ENCODE data around the gene HIKESHI. TPM values are rescaled to one million over a fixed set of nuclear protein-coding genes. Genes with fewer than 3 reads are reported as not detected.

Gene HIKESHI
- total and polyA plus RNA-seq, 2 experiments from 2014 or later: 71.2 to 162 TPM

DNA sequence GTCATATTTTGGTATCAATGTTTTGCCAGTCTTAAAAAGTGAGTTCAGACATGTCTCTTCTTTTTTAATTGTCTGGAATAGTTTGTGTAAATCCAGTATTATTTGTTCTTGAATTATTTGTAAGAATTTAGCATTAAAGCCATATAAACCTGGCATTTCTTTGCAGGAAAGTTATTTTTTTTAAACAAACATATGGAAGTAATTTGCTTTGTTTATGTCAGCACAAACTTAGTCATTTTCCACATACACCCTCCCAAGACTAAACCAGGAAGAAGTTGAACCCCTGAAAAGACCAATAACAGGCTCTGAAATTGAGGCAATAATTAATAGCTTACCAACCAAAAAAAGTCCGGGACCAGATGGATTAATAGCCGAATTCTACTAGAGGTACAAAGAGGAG, 63.5 kb downstream of the HIKESHI start:
- peaks cover 4% of the 10 kb centered on the region; the same call in 2 of the 3 replicates for H3K4me1 Mint-ChIP-seq
- H4K20me1 ChIP-seq (replicated peaks; ENCODE audit: insufficient read depth): no peaks in the 10 kb centered on the region
- no peak overlapping the region for H2AFZ ChIP-seq
- no peak overlapping the region for H3K4me3 ChIP-seq
- TF ChIP-seq ZNF462 (CRISPR knock-in tag; IDR thresholded peaks at IDR 0.05): no peak
- no peak for TF ChIP-seq ZNF114 (CRISPR knock-in tag; IDR thresholded peaks at IDR 0.05)
- no peak for TF ChIP-seq JUNB (IDR thresholded peaks at IDR 0.05; ENCODE audit: unreplicated experiment)
- no peak for TF ChIP-seq ETS1 (IDR thresholded peaks at IDR 0.05)
- no peak for TF ChIP-seq NANOG (IDR thresholded peaks at IDR 0.05; ENCODE audit: borderline replicate concordance)
- no peak for TF ChIP-seq CTCF (conservative IDR thresholded peaks at IDR 0.05; ENCODE audit: low read depth in 2 of 2)
- TF ChIP-seq POLR2AphosphoS5 (IDR thresholded peaks at IDR 0.05; ENCODE audit: low read depth): no peak
- TF ChIP-seq, protein P1, sequence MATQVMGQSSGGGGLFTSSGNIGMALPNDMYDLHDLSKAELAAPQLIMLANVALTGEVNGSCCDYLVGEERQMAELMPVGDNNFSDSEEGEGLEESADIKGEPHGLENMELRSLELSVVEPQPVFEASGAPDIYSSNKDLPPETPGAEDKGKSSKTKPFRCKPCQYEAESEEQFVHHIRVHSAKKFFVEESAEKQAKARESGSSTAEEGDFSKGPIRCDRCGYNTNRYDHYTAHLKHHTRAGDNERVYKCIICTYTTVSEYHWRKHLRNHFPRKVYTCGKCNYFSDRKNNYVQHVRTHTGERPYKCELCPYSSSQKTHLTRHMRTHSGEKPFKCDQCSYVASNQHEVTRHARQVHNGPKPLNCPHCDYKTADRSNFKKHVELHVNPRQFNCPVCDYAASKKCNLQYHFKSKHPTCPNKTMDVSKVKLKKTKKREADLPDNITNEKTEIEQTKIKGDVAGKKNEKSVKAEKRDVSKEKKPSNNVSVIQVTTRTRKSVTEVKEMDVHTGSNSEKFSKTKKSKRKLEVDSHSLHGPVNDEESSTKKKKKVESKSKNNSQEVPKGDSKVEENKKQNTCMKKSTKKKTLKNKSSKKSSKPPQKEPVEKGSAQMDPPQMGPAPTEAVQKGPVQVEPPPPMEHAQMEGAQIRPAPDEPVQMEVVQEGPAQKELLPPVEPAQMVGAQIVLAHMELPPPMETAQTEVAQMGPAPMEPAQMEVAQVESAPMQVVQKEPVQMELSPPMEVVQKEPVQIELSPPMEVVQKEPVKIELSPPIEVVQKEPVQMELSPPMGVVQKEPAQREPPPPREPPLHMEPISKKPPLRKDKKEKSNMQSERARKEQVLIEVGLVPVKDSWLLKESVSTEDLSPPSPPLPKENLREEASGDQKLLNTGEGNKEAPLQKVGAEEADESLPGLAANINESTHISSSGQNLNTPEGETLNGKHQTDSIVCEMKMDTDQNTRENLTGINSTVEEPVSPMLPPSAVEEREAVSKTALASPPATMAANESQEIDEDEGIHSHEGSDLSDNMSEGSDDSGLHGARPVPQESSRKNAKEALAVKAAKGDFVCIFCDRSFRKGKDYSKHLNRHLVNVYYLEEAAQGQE (IDR thresholded peaks at IDR 0.05; ENCODE audit: unreplicated experiment): no peak
- no peak for TF ChIP-seq STAT1 (IDR thresholded peaks at IDR 0.05; ENCODE audit: unreplicated experiment)
- no peak overlapping the region for H3K4me2 ChIP-seq
- no peaks in the 10 kb centered on the region for H3K79me2 ChIP-seq (replicated peaks; ENCODE audit: insufficient read depth)
- H3K27me3 ChIP-seq (ENCODE audit: insufficient read depth): no peaks in the 10 kb centered on the region
- DNase-seq (ENCODE audit: low spot score) (no peak), ATAC-seq (no peak)
- peaks cover 6% of the 10 kb centered on the region; the same call in 1 of the 3 replicates for H3K36me3 Mint-ChIP-seq (ENCODE audit: low read depth)
- H3K9me2 ChIP-seq (ENCODE audit: insufficient read depth): no peaks in the 10 kb centered on the region
- H3K4me1 ChIP-seq (ENCODE audit: insufficient read depth): no peaks in the 10 kb centered on the region
- no peaks in the 10 kb centered on the region for H3K27me3 Mint-ChIP-seq (ENCODE audit: insufficient read depth, low read depth, poor library complexity)
- peaks cover 4% of the 10 kb centered on the region; the same call in 2 of the 3 replicates for H3K9me3 Mint-ChIP-seq
- H3F3A ChIP-seq (replicated peaks; ENCODE audit: low read depth): no peaks in the 10 kb centered on the region
- no peak overlapping the region for H3K27ac ChIP-seq (ENCODE audit: low read depth)
- H3K36me3 ChIP-seq (ENCODE audit: insufficient read depth): no peaks in the 10 kb centered on the region
- no peak overlapping the region for H3K4me3 Mint-ChIP-seq
- no peak overlapping the region for H3K27ac Mint-ChIP-seq
